ENCODE data around the gene PGBD5.

GRCh38 chr1:230387296-230387695 lies 38.8 kb downstream of the PGBD5 start:
- TF ChIP-seq CTCF (IDR thresholded peaks at IDR 0.05) (no peak), POLR2A (IDR thresholded peaks at IDR 0.05) (no peak), EP300 (IDR thresholded peaks at IDR 0.05; ENCODE audit: low read depth) (no peak)

Measured in transverse colon (tissue), 3 donors.